Bone marrow (tissue), 2 donors: ENCODE results near the gene KRT5.

Experiments used
- DNase-seq, 2 donors: peaks; one replicate each; lab custom pipeline; 2025; lab: John Stamatoyannopoulos, UW

KRT5 gene

DNA sequence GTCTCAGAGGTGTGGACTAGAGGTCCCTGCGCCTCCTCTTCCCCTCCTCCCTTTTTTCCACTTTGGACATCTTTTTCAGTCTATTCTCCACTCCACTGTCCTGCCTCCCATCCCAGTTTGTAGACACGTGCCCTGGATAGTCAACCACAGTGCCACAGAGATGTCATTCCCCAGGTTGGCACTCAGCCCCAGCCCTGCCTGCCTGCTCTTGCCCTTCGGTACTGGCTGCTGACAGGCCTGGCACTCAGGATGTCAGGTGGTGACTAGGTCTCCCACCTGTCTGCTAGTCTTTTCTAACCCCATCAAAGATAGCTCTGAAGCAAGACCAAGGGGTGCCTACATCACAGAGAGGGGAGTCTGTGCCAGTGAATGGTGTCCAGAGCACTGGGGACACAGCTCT, 16.9 kb upstream of the KRT5 start:
- no peak for DNase-seq

DNA sequence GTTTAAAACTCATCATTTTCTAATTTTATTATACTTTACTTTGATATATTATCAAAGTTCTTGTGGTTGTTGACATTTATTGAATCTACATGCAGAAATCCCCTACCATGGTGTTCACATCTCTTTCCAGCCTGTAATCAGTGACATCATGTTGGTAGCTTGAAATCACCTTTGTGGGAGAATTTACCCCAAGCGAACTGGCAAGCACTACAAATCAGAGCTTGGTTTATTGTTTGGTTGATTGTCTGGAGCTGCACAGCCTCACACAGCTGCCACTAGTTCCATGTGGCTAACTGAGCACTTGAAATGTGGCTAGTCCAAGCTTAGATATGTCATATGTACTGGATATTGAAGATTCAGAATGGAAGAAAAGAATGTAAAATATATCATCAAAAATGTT, 15.4 kb upstream of the KRT5 start:
- no peak for DNase-seq

DNA sequence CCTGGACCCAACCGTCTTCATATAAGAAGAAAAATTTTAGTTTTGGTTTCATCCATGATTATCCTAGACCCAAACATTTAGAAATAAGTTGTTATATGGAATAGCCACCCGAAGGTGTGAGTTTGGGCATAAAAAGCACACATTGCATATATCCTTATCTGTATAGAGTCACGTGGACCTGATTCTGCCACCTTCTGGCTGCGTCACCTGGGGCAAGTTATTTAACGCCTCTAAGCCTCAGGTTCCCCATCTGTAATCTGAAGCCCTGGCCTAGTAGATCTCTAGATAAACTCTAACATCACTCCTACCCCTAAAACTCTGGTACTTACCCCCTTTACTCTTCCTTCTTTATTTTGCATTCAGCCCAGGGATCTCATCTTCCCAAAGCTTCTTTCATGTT, 14.3 kb upstream of the KRT5 start:
- DNase-seq: no peak

DNA sequence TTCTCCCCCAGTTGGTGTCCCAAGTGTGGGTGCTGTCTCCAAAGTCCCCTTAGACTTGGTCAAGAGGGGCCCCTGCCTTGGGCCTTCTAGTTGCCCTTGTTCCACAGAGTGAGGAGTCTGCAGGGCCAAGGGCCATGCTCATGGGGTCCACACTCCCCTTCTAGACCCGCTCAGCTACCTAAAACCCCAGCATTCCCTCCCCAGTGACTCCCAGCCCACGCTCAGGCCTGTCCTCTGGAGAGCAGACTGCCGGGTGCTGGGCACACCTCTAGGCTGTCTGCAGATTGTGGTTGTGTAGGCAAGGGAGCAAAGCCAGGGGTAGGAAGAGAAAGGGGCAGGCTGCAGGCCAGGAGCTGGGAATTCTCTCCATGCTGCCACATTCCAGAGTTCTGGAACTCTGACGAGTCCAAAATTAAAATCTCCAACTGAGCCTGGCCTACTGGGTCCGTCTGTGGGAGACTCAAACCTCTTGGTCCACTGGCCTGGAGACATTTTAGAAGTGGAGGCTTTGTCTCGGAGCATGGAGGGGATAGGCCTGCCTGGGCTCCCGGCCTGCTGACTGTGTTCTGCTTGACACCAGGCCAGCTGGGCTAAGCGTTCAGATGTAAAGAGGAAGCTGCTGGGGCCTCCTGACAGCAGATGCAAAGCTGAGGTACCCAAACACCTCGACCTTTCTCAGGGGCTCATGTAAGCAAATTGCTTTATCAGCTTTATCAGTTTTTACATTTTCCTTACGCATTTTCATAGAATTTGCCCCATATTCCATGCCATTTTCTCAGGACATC, 13.7 kb upstream of the KRT5 start:
- DNase-seq: no peak

DNA sequence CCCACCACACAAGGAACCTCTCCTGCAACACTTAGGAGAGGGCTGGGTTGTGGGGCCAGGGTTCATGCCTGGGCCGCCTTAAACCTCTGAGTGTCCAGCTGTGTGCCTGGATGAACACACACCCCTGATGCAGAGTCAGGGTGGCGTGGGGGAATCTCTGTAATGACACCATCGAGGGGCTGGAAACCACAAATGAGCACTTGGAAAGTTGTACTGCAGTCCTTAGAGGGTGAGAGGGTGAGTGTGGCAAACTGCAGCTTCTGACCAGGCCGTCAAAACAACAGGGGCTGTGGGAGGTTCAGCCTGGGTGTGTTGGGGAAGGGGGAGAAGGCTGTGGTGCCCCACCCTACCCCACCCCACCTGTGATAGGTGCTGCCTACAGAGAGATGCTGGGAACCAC, 12.4 kb upstream of the KRT5 start:
- no peak for DNase-seq

DNA sequence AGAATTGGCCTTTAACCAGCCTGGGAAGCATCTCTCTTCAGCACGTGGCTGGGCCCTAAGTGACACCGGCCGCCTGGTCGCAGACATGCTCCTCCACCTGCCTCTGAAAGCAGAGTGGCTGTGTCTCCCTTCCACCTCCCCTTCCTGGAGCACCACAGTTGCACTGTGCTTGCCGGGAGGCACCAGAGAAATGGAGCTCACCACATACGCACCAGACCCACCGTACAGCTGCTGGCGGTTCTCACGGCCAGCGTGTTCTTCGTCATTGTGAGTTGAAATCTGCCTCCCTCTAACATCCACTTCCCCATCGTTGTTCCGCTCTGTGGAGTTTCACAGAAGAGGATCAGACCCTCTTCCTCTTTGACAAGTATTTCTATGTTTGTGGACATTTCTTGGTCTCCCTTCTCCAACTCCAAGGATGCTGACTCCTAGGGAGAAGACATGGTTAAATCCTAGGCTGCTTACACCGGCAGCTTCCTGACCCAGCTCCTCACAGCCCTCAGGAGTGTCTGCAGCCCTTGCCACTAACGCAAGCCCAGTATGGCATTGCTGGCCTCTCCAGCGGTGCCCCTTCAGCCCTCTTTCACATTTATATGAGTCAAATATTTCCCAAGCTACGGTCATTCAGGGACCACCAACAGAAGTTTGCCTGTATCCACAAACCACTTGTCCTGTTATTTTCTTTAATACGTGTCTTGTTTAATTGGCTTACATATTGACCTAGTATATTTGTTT, 11.5 kb upstream of the KRT5 start:
- no peak for DNase-seq

DNA sequence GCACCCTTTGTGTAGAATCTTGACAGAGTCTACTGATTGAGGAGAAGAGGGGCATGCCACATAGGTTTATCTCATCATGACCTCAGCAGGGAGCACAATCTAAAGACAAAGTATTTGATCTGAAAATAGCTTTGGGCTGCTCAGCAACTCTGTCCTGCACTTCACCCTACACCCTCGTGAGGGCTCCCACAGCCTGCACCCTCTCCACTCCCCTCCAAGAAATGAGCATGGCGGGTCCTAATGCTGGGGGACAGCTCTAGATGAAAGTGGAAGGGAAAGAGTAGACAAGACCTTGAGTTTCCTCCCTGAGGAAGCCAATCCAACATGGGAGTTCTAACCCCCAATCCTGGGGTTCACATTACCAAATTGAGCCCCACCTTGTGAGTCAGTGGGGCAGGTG, 10.7 kb upstream of the KRT5 start:
- no peak for DNase-seq

DNA sequence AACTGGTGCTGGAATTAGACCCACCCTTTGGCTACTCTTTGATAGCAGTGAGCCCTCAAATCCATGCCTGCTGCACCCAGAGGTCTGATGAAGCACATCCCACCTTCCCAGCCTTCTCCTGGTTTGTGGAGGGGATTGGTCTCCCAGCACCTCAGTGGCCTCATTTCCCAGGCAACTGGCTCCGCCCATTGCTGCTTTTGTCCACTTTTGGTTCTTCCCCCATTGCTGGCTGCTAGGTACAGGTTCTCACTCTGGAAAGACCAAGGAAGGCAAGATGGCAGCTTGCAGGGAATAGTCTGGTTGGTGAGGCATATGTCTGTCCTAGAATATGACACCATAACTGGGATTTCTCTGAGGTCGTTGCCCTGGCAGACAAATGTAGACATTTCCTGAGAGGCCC, 10.2 kb upstream of the KRT5 start:
- no peak for DNase-seq

DNA sequence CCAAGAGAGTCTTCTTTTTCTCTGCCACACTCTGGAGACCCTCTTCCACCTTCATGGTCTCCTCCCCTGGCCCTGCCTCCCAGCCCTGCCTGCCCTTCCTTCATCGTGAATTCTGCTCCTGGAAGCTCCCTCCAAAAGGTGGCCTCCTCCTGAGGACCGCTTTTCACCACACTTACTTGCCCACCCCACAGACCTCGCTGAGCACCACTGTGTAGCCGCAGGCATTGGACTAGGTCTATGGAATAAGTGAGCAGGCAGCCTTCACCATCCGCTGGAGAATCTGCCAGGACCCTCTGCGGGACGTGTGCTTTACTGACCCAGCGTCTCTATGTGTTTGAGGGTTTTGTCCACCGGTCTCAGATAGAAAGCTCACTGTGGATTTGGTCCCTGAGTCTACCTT, 9.7 kb upstream of the KRT5 start:
- DNase-seq: no peak

DNA sequence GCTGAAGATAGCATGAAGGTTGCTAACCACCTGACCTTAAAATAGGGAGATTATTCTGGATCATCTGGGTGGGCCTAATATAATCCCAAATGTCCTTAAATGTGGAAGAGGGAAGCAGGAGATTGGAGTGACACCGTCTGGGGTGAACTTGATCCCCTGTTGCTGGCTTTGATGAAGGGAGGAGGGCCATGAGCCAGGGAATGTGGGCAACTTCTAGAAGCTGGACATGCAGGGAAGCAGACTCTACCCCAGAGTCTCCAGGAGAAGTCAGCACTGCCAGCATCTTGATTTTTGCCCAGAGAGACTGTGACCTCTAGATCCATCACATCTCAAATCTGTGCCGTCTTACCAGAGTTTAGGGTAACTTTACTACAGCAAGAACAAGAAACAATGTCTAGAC, 9.2 kb upstream of the KRT5 start:
- no peak for DNase-seq

DNA sequence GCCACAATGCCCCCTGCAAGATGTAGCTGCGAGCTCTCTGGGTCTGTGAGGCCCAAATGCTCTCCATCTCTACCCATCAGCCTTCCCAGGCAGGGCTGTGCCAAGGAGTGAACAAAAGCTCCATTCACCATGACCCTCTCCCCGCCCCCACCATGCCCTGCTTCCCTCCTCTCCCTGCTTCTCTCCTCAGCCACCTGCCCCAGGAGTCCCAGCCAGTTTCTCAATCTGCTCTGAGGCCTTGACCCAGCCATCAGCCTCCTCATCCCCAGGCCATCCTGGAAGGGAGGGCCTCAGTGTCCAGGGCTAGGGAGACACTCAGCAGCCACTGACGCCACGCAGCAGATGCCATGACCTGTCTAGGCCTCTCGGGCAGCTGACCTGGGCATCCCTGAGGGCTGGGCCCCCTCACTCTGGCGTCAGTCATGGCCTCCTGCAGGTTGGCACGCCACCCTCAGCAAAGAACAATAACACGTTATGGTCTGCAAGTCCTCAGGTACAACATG, 8.5 kb upstream of the KRT5 start:
- DNase-seq: no peak

DNA sequence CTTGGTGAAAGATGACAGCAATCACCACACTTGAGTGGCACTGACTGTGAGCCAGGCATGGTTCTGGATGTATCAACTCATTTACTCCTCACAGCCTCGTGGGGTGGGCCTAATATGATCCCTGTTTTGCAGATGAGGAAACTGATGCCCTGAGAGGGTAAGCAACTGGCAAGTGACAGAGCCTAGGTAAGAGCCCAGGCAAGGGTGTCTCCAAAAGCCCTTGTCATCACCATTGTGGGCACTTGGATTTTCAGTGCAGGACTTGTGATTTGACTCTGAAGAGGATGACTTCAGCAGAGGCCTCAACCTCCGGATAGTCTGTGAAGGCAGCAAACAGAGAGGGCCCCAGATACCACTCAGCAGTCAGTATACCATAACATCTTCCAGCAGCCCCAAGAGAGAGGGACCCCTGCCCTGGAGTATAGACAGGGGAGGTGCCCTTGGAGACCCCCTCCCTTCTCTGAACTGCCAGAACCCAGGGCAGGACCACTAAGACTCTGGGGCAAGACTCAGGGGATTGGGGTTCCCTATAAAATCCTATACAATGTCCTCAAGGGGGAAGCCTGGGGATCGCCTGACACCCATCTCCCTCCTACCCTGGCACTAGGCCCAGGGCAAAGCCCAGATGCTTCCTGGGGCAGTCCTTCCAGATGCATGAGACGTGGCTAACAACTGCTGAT, 7.1 kb upstream of the KRT5 start:
- no peak for DNase-seq

DNA sequence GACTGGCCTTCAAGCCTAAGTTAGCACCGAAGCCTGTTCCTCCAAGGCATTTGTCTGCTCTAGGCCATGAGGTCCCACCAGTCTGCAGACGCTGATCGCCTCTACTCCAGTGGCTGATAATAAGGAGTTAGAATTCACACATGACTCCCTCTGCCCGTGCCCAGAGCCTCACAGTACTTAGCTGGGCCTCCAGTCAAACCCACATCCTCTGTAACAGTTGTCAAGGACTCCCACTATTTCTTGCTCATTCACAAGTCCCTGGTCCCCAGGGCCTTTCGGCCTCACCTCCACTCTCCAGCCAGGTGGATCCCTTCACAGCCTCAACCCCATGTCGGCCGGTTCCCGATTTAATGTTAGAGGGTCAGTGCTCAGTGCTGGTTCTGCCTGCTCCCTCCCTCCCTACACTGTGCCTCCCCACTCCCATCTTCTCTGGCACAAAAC, 6.3 kb upstream of the KRT5 start:
- no peak for DNase-seq

DNA sequence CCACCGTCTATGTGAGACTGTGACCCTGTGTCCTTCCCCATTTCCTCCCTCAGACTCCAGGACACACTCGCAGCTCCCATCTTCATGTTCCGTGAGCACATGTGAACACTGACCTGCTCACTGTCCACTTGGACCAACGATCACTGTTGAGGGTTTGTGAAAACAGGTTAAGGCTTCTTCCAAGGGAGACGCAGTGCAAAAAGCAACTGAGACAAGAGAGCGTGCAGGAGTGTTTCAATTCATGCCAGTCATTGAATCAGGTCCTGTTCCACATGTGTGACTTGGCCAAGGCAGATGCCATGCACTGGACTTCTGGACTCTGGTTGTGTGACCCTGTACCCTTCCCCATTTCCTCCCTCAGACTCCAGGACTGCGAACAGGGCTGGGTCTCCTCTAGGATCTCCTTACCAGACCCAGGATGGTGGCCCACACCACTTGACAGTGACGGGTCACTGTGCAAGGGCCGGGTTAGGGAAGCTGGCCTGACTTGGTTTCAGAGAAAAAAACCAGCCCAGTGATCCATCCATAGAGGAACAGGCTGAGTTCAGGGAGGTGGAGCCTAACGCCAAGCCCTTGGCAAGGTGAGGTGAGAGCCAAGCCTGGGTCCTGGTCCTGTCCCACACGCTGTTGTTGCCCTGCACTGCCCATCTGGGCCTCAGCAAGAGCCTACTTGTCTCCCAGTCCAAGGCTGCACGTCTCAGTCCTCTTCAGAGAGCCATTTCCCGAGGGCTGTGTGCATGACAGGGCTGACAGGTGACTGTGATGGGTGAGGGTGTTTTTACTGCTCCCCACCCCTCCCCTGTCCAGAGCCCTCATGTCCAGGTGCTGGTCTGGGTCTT, 5.7 kb upstream of the KRT5 start:
- DNase-seq: no peak

DNA sequence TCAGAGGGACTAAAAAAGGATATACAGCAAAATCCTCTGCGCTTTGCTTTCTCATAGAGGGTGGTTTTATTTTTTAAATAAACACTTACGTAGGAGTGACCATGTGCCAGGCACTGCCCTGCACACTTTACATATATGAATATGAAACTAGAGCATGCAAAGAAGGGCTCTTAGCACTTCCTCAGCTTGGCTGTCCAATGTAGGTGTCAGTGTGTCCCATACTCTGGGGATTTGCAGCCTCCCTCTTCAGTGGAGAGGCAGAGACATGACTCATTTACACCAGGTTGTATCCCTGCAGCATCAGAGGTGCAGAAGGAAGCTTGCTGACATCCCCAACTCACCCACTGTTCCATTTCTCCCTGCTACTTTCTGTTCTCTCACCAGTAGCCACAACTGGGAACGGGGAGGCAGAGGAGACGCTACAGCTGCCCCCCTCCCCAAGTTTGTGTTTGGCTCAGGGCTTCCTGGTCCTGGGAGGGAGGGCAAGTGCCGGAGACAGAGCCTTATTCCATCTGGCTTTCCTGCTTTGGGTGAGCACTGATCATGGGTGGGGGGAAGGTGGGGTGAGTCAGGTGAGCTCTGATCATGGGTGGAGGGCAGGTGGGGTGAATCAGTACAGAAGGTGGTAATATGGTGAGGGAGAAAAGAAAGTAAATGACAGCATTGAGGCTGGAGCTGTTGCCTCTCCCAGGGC, 4.9 kb upstream of the KRT5 start:
- DNase-seq: no peak

DNA sequence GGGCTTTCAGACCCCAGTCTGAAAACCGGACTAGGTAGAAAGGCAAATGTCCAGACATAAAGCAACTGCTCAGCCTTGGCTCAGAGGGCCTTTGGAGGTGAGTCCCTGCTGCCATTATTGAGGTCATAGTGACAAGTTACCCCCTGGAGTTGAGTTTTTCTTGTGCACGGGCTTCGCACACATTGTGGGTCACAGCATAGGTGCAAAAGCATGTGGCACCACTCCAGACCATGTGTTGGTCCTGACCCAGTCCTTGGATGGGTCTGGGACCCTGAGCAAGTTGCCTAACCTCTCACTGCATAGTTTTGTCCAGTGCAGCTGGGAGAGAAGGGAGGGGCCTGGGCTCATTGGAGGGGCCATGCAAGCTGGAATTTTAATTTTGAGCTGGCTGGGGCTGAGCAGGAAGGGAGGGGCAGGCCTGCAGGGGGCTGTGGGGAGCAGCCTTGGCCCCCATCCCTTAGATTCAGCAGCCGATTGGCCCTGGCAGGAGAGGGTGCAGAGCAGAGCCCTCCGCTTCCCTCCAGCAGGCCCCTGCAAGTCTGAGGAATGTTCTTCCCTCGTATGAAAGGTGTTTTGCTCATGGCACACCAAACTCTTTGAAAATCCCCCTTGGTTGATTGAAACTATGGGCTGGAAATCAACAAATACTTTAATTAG, 4.2 kb upstream of the KRT5 start:
- no peak for DNase-seq

DNA sequence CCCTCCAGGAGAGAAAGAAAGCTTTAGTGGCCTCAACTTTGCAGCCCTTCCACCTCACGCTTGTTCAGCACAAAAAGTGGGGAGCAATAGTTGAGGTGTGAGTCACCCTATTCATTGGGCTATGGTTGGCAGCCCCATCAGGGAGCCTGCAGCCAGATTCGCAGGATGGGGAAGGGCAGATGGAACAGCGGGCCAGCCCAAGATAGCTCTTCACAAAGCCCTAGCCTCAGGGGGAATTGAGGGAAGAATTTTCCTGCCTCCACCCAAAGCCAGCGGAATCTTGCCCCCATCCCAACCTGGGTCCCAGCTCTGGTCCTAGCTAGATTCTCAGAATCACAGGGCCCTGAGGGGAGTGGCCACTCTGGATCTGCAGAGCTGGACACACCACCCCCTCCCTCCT, 3.6 kb upstream of the KRT5 start:
- DNase-seq: no peak

DNA sequence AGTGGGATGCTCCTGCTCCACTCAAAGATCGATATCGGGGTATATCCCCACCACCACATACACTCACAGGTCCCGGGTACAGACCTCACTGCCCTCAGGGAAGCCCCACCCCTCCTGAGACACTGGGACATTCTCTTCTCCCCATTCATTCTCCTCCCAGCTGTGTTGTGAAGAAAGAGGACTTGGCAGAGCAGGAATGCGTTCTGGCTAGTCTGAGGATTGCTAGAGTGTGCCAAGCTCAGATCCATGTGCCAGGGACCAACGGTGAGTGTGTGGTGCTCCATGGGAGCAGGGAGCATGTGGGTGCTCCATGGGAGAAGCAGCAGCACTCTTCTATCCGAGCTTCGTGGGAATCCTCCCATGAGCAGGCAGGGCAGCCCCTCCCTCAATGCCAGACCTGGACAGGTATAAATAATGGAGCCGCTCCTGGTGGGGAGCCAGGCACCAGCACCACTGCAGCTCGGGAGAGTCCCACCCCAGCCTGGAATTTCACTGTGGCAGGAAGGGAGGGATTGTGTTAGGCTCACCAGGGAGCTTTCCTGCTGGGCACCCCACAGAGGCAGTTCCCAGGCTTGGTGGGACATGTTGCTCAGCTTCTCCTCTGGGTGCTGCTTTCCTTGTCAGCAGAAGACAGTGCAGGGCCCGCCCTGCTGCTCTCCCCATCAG, 2.3 kb upstream of the KRT5 start:
- DNase-seq: no peak

DNA sequence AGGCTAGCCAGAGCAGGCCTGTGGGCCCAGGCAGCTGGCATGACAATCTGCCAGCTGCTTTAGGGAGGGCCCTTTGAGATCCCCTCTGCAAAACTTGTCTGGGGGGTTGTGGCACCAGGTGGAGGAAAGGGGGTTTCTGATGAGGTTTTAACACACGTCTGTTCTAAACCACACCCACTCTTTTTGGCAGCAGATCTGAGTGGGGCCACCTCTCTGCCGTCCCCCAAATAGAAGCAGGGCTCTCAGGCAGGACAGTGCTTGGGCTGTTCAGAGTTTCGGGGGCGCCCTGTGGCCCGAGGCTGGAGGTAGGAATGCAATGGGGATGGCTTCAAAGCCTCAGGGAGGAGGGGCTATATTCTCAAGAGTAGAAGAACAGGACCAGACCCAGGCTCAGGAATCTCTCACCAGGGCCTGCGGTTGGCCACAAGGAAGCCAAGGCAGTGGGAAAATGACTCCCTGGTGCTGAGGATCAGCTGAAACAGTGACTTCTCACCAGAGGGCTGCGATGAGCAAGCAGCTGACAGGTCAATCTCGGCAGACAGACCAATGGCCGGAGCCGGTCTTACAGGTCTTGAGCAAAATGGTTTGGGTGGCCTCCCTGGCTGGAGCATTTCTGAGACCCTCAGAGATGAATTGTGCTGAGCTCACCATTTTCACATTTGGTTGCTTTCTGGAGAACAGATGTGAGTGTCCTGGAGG, 1.5 kb upstream of the KRT5 start:
- no peak for DNase-seq

DNA sequence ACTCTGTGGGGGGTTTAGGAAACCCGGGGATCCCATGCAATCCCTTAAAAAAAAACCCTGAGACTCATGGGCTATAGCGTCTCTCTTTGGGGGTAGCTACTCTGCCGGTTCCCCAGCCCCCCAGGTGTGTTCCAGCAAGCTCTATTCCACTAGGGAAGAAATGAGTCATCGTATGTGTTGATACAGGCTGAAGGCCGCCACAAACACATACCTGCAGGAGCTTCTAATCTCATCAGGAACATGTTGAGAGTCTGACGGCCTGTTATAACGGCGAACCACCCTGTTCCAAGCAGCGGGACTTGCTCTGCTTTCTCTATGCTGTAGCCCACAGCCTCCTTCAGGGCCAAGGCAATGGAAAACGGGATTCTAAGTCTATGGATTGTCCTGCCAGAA, 977 bp upstream of the KRT5 start:
- DNase-seq: no peak
